GM13976 (cell line): ENCODE data around the gene CLCN3.

Experiments
- DNase-seq: peaks from one replicate; pipeline ENCODE4 v3.0.0; 2012; ENCODE audit warnings: low spot score
- in situ Hi-C: fragments of 300-500 bp; cut with MboI; formaldehyde crosslinking; loops from one replicate; pipeline ENCODE4 v1.12.0; 2022; ENCODE audit warnings: low sequenced_read_pairs, mixed read lengths, inconsistent platforms; ENCODE audit not compliant: unreplicated experiment
- TF ChIP-seq, protein P1 (sequence below): IDR thresholded peaks from 2 replicates; pipeline ENCODE4 v1.5.1; 2012; ENCODE audit warnings: borderline replicate concordance, mild to moderate bottlenecking; ENCODE audit not compliant: insufficient read depth; ENCODE audit errors: extremely low read depth, missing control alignments, control extremely low read depth

CLCN3 gene

DNA sequence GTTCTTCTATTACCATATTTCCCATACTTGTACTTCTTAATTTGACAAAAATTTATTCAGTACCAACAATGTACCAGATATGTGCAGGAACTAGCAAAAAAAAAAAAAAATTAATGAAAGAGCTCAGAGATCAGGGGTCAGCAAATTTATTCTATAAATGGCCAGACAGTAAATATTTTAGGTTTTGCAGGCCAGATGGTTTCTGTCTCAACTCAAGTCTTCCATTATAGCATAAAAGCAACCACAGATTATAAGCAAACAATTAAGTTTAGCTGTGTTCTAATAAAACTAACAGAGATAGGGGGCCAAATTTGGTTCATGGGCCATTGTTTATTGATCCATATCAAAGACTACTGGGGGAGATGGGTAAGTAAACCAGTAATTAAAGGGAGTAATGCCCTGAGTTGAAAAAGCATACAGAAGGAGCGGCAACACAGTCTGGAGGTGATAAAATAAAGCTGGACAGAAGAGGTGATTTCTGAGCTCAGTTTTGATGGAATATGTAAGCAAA is 27.3 kb upstream of the CLCN3 start:
- in situ Hi-C loops: no loop called here
- TF ChIP-seq, protein P1, sequence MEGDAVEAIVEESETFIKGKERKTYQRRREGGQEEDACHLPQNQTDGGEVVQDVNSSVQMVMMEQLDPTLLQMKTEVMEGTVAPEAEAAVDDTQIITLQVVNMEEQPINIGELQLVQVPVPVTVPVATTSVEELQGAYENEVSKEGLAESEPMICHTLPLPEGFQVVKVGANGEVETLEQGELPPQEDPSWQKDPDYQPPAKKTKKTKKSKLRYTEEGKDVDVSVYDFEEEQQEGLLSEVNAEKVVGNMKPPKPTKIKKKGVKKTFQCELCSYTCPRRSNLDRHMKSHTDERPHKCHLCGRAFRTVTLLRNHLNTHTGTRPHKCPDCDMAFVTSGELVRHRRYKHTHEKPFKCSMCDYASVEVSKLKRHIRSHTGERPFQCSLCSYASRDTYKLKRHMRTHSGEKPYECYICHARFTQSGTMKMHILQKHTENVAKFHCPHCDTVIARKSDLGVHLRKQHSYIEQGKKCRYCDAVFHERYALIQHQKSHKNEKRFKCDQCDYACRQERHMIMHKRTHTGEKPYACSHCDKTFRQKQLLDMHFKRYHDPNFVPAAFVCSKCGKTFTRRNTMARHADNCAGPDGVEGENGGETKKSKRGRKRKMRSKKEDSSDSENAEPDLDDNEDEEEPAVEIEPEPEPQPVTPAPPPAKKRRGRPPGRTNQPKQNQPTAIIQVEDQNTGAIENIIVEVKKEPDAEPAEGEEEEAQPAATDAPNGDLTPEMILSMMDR: no peak

DNA sequence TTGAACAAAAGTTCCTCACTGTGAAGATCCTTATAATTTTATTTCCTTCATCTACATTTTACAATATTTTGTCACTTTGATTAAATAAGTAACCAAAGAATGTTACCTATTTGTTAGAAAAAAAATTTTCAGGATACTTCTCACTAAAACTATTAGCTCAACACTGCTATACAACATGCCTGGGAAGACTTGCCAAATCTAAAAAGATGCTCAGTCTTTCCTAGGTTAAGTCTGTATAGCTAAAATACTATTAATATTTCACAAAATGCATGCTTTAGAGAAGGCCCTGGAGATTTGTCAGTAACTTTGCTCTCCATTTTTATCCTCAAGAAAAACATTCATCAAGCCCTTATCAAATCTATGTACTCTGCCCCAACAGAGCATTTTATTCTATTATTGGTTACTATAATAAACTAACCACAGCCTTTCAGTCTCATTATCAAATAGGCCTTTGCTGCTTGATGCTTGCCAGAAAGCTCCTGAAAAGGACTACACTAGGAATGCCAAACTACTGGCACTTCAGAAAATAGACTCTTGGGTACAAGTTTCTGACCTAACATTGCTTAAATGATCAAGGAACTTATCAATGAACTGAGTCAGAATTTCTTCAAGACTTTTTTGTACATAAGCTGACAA is 25.7 kb upstream of the CLCN3 start:
- in situ Hi-C loops: no loop called here
- DNase-seq: no peak
- TF ChIP-seq, protein P1: no peak

More for the DNA sequence above, 27.3 kb upstream of the CLCN3 start:
- DNase-seq: no peak

DNA sequence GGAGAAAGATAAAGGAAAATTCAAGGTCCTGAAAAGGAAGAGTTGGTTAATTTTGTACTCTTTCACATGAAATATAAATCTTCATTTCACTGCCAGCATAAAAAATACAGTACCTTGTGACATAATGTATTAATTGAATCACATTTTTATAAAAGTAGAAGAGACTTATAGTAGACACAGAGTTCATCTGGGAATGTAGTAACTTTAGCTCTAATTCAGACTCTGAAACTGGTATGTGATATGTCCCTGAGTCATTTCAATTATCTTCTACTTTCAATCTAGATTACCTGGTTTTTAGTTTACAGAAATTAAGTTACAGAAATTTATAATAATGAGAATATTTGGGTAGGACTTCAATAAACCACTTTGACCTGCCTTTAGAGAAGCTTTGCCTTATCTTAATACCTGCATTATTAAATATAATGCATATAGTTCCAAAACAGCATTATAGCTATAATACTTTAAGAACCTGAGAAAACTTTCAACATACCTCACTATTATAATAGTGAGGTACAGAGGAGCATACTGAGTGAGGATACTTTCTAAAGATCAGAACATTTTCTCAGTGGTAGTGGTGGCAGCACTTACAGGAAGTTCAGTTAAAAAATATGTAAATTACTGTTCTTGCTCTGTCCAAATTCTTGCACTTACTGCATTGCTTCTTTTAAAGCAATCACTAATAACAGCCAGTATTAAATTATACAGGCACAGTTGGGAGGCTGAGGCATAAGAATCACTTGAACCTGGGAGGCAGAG is 19.2 kb upstream of the CLCN3 start:
- no peak for DNase-seq
- TF ChIP-seq, protein P1: no peak
- in situ Hi-C loops: loop anchor here (25.0 kb wide), 1 partner anchor 436 kb away; the partner anchor contains the start of gene MFAP3L

GRCh38 chr4:169603312-169603711 is 17.1 kb upstream of the CLCN3 start:
- no peak for DNase-seq
- TF ChIP-seq, protein P1: no peak
- in situ Hi-C loops: loop anchor here (25.0 kb wide), 1 partner anchor 434 kb away; the partner anchor contains the start of gene MFAP3L

DNA sequence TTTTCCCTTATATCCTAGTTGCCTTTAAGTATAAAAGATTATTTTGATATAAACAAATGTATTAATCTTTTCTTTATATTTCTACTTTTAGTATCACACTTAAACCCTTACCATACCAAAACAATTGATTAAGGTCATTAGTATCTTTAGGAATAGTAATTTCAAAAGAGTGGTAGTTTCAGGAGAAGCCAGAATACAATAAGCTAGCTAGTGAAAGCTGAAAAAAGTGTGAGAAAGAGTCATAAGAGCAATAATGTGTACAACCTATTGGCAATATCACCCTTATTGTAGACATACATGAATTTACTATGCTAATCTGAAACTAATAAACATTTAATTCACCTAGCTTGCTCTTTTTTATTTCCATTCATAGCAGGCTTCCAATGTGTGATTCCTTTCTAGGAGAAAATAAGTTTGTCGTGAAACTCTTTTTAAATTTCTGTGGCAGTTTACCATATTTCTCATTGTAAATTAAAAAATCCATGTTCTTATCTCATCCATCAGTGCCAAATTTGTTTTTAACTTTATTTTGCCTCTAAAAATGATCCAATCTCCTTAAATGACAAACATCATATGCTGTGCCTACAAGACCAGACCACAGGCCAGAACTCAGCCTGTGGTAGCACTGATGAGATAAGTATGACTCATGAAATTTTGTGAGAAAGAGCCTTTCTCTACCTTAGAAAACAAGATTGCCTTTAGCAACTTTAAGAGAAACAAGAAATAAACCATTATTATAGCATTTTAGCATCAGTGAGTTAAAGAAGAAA is 16.1 kb upstream of the CLCN3 start:
- in situ Hi-C loops: loop anchor here (25.0 kb wide), 1 partner anchor 433 kb away; the partner anchor contains the start of gene MFAP3L
- DNase-seq: no peak
- TF ChIP-seq, protein P1: no peak

DNA sequence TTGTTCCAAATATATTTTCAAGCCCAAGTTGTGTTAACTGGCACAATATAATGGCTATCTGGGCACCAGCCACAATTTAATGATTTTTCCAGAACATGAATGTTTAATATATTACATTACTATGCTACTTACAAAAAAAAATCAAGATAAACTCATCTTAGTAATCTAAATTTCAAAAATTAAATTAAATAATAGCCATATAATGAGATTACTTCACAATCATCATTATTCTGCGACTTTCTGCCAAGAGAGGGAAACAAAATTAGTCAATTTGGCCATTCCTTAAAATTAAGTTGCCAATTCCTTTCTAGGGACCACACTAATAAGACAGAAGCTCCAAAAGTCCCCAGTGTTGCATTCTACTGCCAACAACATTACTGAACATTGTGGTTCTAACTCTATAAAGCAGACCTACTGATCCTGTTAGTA is 15.5 kb upstream of the CLCN3 start:
- DNase-seq: no peak
- TF ChIP-seq, protein P1: no peak
- in situ Hi-C loops: loop anchor here (25.0 kb wide), 1 partner anchor 432 kb away; the partner anchor contains the start of gene MFAP3L
